ENCODE results near the gene ZNF581.

Gene ZNF581

GRCh38 chr19:55598034-55598433, 45.4 kb upstream of the ZNF581 start:
- no peak overlapping the region for H2BK12ac ChIP-seq (ENCODE audit: low read length in 2 of 2)
- no peak for DNase-seq

GRCh38 chr19:55598719-55599467, 44.6 kb upstream of the ZNF581 start:
- peak overlapping the region; percentile 61 to 71 for H3K18ac ChIP-seq (ENCODE audit: low read depth in 1 of 2, low read length in 2 of 2)
- H3K9ac ChIP-seq (ENCODE audit: low read length): peak overlapping the region; percentile 99
- H4K91ac ChIP-seq (ENCODE audit: low read length): peak overlapping the region; percentile 94
- no peak overlapping the region for H2AFZ ChIP-seq (ENCODE audit: low read depth, low read length)
- peak overlapping the region; percentile 94 for H4K8ac ChIP-seq (ENCODE audit: low read length)
- H3K36me3 ChIP-seq (ENCODE audit: control insufficient read depth in 1 of 2, insufficient read depth in 2 of 2, low read depth in 1 of 2, low read length in 2 of 2): peaks cover 29 to 49% of the 10 kb centered on the region in 2 experiments
- peaks cover 42% of the 10 kb centered on the region for H3K79me1 ChIP-seq (replicated peaks; ENCODE audit: low read length, poor library complexity, severe bottlenecking)
- peak overlapping the region; percentile 97 for H2BK5ac ChIP-seq (ENCODE audit: low read depth, low read length, poor library complexity, severe bottlenecking)
- H2AK5ac ChIP-seq (ENCODE audit: low read length, severe bottlenecking): peak overlapping the region; percentile 58
- peak overlapping the region; percentile 83 to 98 for H3K4ac ChIP-seq (ENCODE audit: low read depth in 1 of 2, low read length in 2 of 2)
- no peak overlapping the region for H2BK12ac ChIP-seq (ENCODE audit: low read length in 2 of 2)
- peak overlapping the region; percentile 70 to 98 for H3K4me3 ChIP-seq (ENCODE audit: insufficient read depth in 1 of 2, low read depth in 1 of 2, low read length in 2 of 2)
- no peak overlapping the region for H3K14ac ChIP-seq (ENCODE audit: low read length in 2 of 2)
- peak; percentile 97 for DNase-seq
- peak overlapping the region; percentile 60 for H3K27ac ChIP-seq (ENCODE audit: low read length, poor library complexity, severe bottlenecking)
- no peak overlapping the region for H3K4me2 ChIP-seq (ENCODE audit: low read length, poor library complexity, severe bottlenecking)
- whole genome bisulfite sequencing: 7% methylated on average over 26 of the region's 26 CpGs
- H2BK120ac ChIP-seq (ENCODE audit: low read depth, low read length): peak overlapping the region; percentile 97
- no peak overlapping the region for H2BK15ac ChIP-seq (ENCODE audit: low read depth, poor library complexity, severe bottlenecking)
- H3K9me3 ChIP-seq (ENCODE audit: control insufficient read depth, low read length): no peaks in the 10 kb centered on the region
- no peak overlapping the region for H3K23ac ChIP-seq (ENCODE audit: low read length in 2 of 2)
- no peaks in the 10 kb centered on the region for H3K27me3 ChIP-seq (ENCODE audit: control insufficient read depth in 1 of 2, insufficient read depth in 1 of 2, low read length in 2 of 2)
- H3K4me1 ChIP-seq (ENCODE audit: control insufficient read depth, insufficient read depth, low read depth, low read length): peaks cover 15% of the 10 kb centered on the region

More at GRCh38 chr19:55598034-55598433, 45.4 kb upstream of the ZNF581 start:
- Histone ChIP-seq H3K18ac (ENCODE audit: low read depth in 1 of 2, low read length in 2 of 2) (no peak overlapping the region), H3K4me3 (ENCODE audit: insufficient read depth in 1 of 2, low read depth in 1 of 2, low read length in 2 of 2) (peak overlapping the region in 1 of 2 experiments; percentile 98), H3K27ac (ENCODE audit: low read length, poor library complexity, severe bottlenecking) (no peak overlapping the region), H2BK5ac (ENCODE audit: low read depth, low read length, poor library complexity, severe bottlenecking) (no peak overlapping the region), H2AK5ac (ENCODE audit: low read length, severe bottlenecking) (peak overlapping the region; percentile 74), H2AFZ (ENCODE audit: low read depth, low read length) (no peak overlapping the region), H3K23ac (ENCODE audit: low read length in 2 of 2) (no peak overlapping the region), H3K9ac (ENCODE audit: low read length) (no peak overlapping the region), H2BK15ac (ENCODE audit: low read depth, poor library complexity, severe bottlenecking) (no peak overlapping the region), H3K14ac (ENCODE audit: low read length in 2 of 2) (no peak overlapping the region), H3K36me3 (ENCODE audit: control insufficient read depth in 1 of 2, insufficient read depth in 2 of 2, low read depth in 1 of 2, low read length in 2 of 2) (peaks cover 34 to 53% of the 10 kb centered on the region in 2 experiments), H3K79me1 (replicated peaks; ENCODE audit: low read length, poor library complexity, severe bottlenecking) (peaks cover 43% of the 10 kb centered on the region), H3K4me1 (ENCODE audit: control insufficient read depth, insufficient read depth, low read depth, low read length) (peaks cover 15% of the 10 kb centered on the region), H2BK120ac (ENCODE audit: low read depth, low read length) (no peak overlapping the region), H3K9me3 (ENCODE audit: control insufficient read depth, low read length) (no peaks in the 10 kb centered on the region), H3K27me3 (ENCODE audit: control insufficient read depth in 1 of 2, insufficient read depth in 1 of 2, low read length in 2 of 2) (no peaks in the 10 kb centered on the region), H4K91ac (ENCODE audit: low read length) (no peak overlapping the region), H3K4me2 (ENCODE audit: low read length, poor library complexity, severe bottlenecking) (no peak overlapping the region), H4K8ac (ENCODE audit: low read length) (no peak overlapping the region), H3K4ac (ENCODE audit: low read depth in 1 of 2, low read length in 2 of 2) (no peak overlapping the region)
- 88% methylated on average over 8 of the region's 9 CpGs for WGBS

DNA sequence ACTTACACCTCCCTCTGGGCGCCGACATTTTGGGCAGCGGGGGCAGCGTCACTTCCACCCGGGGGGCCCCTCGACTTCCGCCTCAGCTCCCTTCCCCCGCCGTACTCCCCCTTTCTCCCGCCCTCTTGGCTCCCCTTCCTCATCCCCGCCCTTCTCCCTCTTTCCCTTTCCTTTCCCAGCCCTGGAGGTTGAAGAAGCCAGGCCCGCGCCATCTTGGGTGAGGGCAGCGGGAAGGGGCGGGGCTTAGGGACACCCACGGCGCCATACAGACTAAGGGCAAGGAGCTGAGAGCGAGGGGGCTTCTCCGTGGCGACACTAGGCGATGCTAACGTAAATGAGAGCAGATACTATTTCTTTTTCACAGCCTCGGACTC, 44.0 kb upstream of the ZNF581 start, which contains the start of gene FIZ1:
Gene FIZ1 (minus strand): TSS at position 50 of the 374 bp plus-strand sequence. CDS start 1,652 bp downstream, outside the sequence.
- H3K18ac ChIP-seq (ENCODE audit: low read depth in 1 of 2, low read length in 2 of 2): peak within 1 kb of the TSS; percentile 97 to 100
- H2BK5ac ChIP-seq (ENCODE audit: low read depth, low read length, poor library complexity, severe bottlenecking): peak within 1 kb of the TSS; percentile 97
- peak; percentile 99 for DNase-seq
- WGBS: 0% methylated on average over 20 of the region's 23 CpGs
- peak within 1 kb of the TSS; percentile 100 for H4K91ac ChIP-seq (ENCODE audit: low read length)
- peak within 1 kb of the TSS; percentile 99 for H2BK15ac ChIP-seq (ENCODE audit: low read depth, poor library complexity, severe bottlenecking)
- H3K9ac ChIP-seq (ENCODE audit: low read length): peak within 1 kb of the TSS; percentile 99
- peak within 1 kb of the TSS; percentile 99 for H4K8ac ChIP-seq (ENCODE audit: low read length)
- H2AFZ ChIP-seq (ENCODE audit: low read depth, low read length): peak within 1 kb of the TSS; percentile 85
- H3K4me2 ChIP-seq (ENCODE audit: low read length, poor library complexity, severe bottlenecking): peak within 1 kb of the TSS; percentile 86
- no peaks in the 10 kb centered on the region for H3K9me3 ChIP-seq (ENCODE audit: control insufficient read depth, low read length)
- H3K27me3 ChIP-seq (ENCODE audit: control insufficient read depth in 1 of 2, insufficient read depth in 1 of 2, low read length in 2 of 2): no peaks in the 10 kb centered on the region
- H3K14ac ChIP-seq (ENCODE audit: low read length in 2 of 2): peak within 1 kb of the TSS in 1 of 2 experiments; percentile 91
- peaks cover 42% of the 10 kb centered on the region for H3K79me1 ChIP-seq (replicated peaks; ENCODE audit: low read length, poor library complexity, severe bottlenecking)
- peak within 1 kb of the TSS; percentile 80 to 98 for H3K4me3 ChIP-seq (ENCODE audit: insufficient read depth in 1 of 2, low read depth in 1 of 2, low read length in 2 of 2)
- H2BK120ac ChIP-seq (ENCODE audit: low read depth, low read length): peak within 1 kb of the TSS; percentile 97
- H3K27ac ChIP-seq (ENCODE audit: low read length, poor library complexity, severe bottlenecking): peak within 1 kb of the TSS; percentile 97
- H3K4ac ChIP-seq (ENCODE audit: low read depth in 1 of 2, low read length in 2 of 2): peak within 1 kb of the TSS; percentile 96 to 98
- H3K23ac ChIP-seq (ENCODE audit: low read length in 2 of 2): no peak within 1 kb of the TSS
- H2AK5ac ChIP-seq (ENCODE audit: low read length, severe bottlenecking): peak within 1 kb of the TSS; percentile 92
- H2BK12ac ChIP-seq (ENCODE audit: low read length in 2 of 2): peak within 1 kb of the TSS; percentile 52 to 70
- peaks cover 28 to 47% of the 10 kb centered on the region in 2 experiments for H3K36me3 ChIP-seq (ENCODE audit: control insufficient read depth in 1 of 2, insufficient read depth in 2 of 2, low read depth in 1 of 2, low read length in 2 of 2)
- peaks cover 15% of the 10 kb centered on the region for H3K4me1 ChIP-seq (ENCODE audit: control insufficient read depth, insufficient read depth, low read depth, low read length)

Measured in mesenchymal stem cell (in vitro differentiated cells and primary cell).